GM23338 (cell line): ENCODE results near the gene AMBP. TPM values are rescaled to one million over a fixed set of nuclear protein-coding genes. Genes with fewer than 3 reads are reported as not detected.

Source experiments
- ATAC-seq: fragments of 200-7000 bp; cut with Tn5 transposase; 3 replicates; pipeline ENCODE4 v1.9.1; 2020
- DNase-seq: peaks from one replicate; pipeline ENCODE4 v3.0.0-alpha.2; 2015; ENCODE audit warnings: low spot score
- H2AFZ ChIP-seq: fragments of 200-600 bp; sonication (generic); 2 replicates; pipeline ENCODE4 v1.8.0; 2016; ENCODE audit warnings: antibody characterized with exemption, mild to moderate bottlenecking, moderate library complexity
- H3F3A ChIP-seq: fragments of 200-600 bp; sonication (generic); replicated peaks from 2 replicates; pipeline ENCODE4 v1.8.0; 2017; ENCODE audit warnings: antibody characterized with exemption, mixed run types, low read depth
- H3K27ac ChIP-seq: fragments of 200-600 bp; sonication (generic); 2 replicates; pipeline ENCODE4 v1.6.1; 2016; ENCODE audit warnings: low read depth
- H3K27me3 ChIP-seq: fragments of 200-600 bp; sonication (generic); 2 replicates; pipeline ENCODE4 v1.8.0; 2016; ENCODE audit warnings: mild to moderate bottlenecking, mixed run types, moderate library complexity; ENCODE audit not compliant: insufficient read depth
- H3K36me3 ChIP-seq: fragments of 200-600 bp; sonication (generic); 2 replicates; pipeline ENCODE4 v1.8.0; 2016; ENCODE audit warnings: mild to moderate bottlenecking; ENCODE audit not compliant: insufficient read depth
- H3K4me1 ChIP-seq: fragments of 200-600 bp; sonication (generic); 2 replicates; pipeline ENCODE4 v1.8.0; 2016; ENCODE audit warnings: mild to moderate bottlenecking, moderate library complexity; ENCODE audit not compliant: insufficient read depth
- H3K4me2 ChIP-seq: fragments of 200-600 bp; sonication (generic); 2 replicates; pipeline ENCODE4 v1.7.1; 2017; ENCODE audit warnings: mixed run types
- H3K4me3 ChIP-seq: fragments of 200-600 bp; sonication (generic); 2 replicates; pipeline ENCODE4 v1.6.1; 2016; ENCODE audit warnings: mixed run types
- H3K79me2 ChIP-seq: fragments of 200-600 bp; sonication (generic); replicated peaks from 2 replicates; pipeline ENCODE4 v1.8.0; 2017; ENCODE audit warnings: mild to moderate bottlenecking; ENCODE audit not compliant: insufficient read depth
- H3K9me2 ChIP-seq: fragments of 200-600 bp; sonication (generic); 2 replicates; pipeline ENCODE4 v1.8.0; 2017; ENCODE audit not compliant: insufficient read depth
- H4K20me1 ChIP-seq: fragments of 200-600 bp; sonication (generic); replicated peaks from 2 replicates; pipeline ENCODE4 v1.8.0; 2017; ENCODE audit warnings: mild to moderate bottlenecking; ENCODE audit not compliant: insufficient read depth
- H3K27ac Mint-ChIP-seq: 2 replicates; pipeline ENCODE4 v1.8.0; 2020; ENCODE audit warnings: inconsistent platforms, mild to moderate bottlenecking, moderate library complexity, mixed read lengths
- H3K27me3 Mint-ChIP-seq: 3 replicates; pipeline ENCODE4 v1.8.0; 2022; ENCODE audit warnings: low read depth, mild to moderate bottlenecking, moderate library complexity, mixed read lengths, inconsistent platforms; ENCODE audit not compliant: insufficient read depth, poor library complexity
- H3K36me3 Mint-ChIP-seq: 3 replicates; pipeline ENCODE4 v1.8.0; 2021; ENCODE audit warnings: low read depth, mild to moderate bottlenecking, inconsistent platforms, moderate library complexity, mixed read lengths
- H3K4me1 Mint-ChIP-seq: 3 replicates; pipeline ENCODE4 v1.8.0; 2020; ENCODE audit warnings: mild to moderate bottlenecking, inconsistent platforms, mixed read lengths
- H3K4me3 Mint-ChIP-seq: 3 replicates; pipeline ENCODE4 v1.8.0; 2021; ENCODE audit warnings: moderate library complexity, mild to moderate bottlenecking, inconsistent platforms, mixed read lengths
- H3K9me3 Mint-ChIP-seq: 3 replicates; pipeline ENCODE4 v1.8.0; 2020; ENCODE audit warnings: moderate library complexity, mild to moderate bottlenecking, inconsistent platforms, mixed read lengths
- CTCF ChIP-seq, 2 experiments: fragments of 200-600 bp in 1 of 2; sonication (generic) in 1 of 2; conservative IDR thresholded peaks; 2 replicates each; pipeline versions ENCODE4 v1.5.1 to v1.6.1; 2016 to 2017; ENCODE audit warnings: antibody characterized with exemption in 2 of 2, low read depth in 2 of 2, mild to moderate bottlenecking in 2 of 2, moderate library complexity in 1 of 2
- ETS1 ChIP-seq: IDR thresholded peaks from 2 replicates; pipeline ENCODE4 v1.6.1; 2016; ENCODE audit warnings: antibody characterized with exemption
- EZH2 ChIP-seq: fragments of 200-600 bp; sonication (generic); IDR thresholded peaks from one replicate; pipeline ENCODE4 v1.8.0; 2017; ENCODE audit warnings: antibody characterized with exemption, mild to moderate bottlenecking, low read depth; ENCODE audit not compliant: unreplicated experiment
- EZH2phosphoT487 ChIP-seq: fragments of 200-600 bp; sonication (generic); IDR thresholded peaks from one replicate; pipeline ENCODE4 v1.8.1; 2018; ENCODE audit warnings: antibody characterized with exemption; ENCODE audit not compliant: unreplicated experiment
- JUNB ChIP-seq: IDR thresholded peaks from one replicate; pipeline ENCODE4 v1.6.1; 2016; ENCODE audit warnings: antibody characterized with exemption; ENCODE audit not compliant: unreplicated experiment
- NANOG ChIP-seq: IDR thresholded peaks from 2 replicates; pipeline ENCODE4 v1.6.1; 2016; ENCODE audit warnings: antibody characterized with exemption, borderline replicate concordance
- POLR2AphosphoS5 ChIP-seq: IDR thresholded peaks from 2 replicates; pipeline ENCODE4 v1.6.1; 2016; ENCODE audit warnings: antibody characterized with exemption, low read depth
- STAT1 ChIP-seq: IDR thresholded peaks from one replicate; pipeline ENCODE4 v1.6.1; 2016; ENCODE audit warnings: antibody characterized with exemption; ENCODE audit not compliant: unreplicated experiment
- ZNF114 ChIP-seq: fragments of 250-450 bp; sonication (Bioruptor Pico); IDR thresholded peaks from 2 replicates; pipeline ENCODE4 v1.5.0; 2020; ENCODE audit warnings: mild to moderate bottlenecking, moderate library complexity
- ZNF331 ChIP-seq: fragments of 250-450 bp; sonication (Bioruptor Pico); IDR thresholded peaks from 2 replicates; pipeline ENCODE4 v1.5.0; 2020; ENCODE audit warnings: low read depth, mild to moderate bottlenecking, moderate library complexity
- ZNF462 ChIP-seq: fragments of 250-450 bp; sonication (Bioruptor Pico); IDR thresholded peaks from 2 replicates; pipeline ENCODE4 v1.5.0; 2020; ENCODE audit warnings: mild to moderate bottlenecking, moderate library complexity
- polyA plus RNA-seq: library from polyadenylated mRNA; unstranded; fragments of >200 nt; fragmentation: Nextera tagmentation; extraction: Ambion mirVana; gene quantifications from 2 replicates; pipeline ENCODE4 v1.2.1, GENCODE V29; 2016
- total RNA-seq: library from RNA; depleted of rRNA; stranded (reverse); fragments of >200 nt; shearing (Covaris generic); gene quantifications from 2 replicates; pipeline ENCODE4 v1.2.3, GENCODE V29; 2014

AMBP gene
- total and polyA plus RNA-seq, 2 experiments from 2014 or later = 1.3 to 2.0 TPM

GRCh38 chr9:114015607-114016006 is 62.5 kb downstream of the AMBP start:
- Histone ChIP-seq H3K27me3 (no peaks in the 10 kb centered on the region), H2AFZ (no peak overlapping the region), H3K9me2 (no peaks in the 10 kb centered on the region), H3F3A (no peaks in the 10 kb centered on the region), H3K79me2 (no peaks in the 10 kb centered on the region), H4K20me1 (no peaks in the 10 kb centered on the region; the same call in 1 of the 2 replicates), H3K4me2 (no peak overlapping the region), H3K4me3 (no peak overlapping the region), H3K27ac (no peak overlapping the region), H3K36me3 (peaks cover 2% of the 10 kb centered on the region; the same call in 1 of the 2 replicates), H3K4me1 (peaks cover 10% of the 10 kb centered on the region)
- no peak overlapping the region for H3K4me3 Mint-ChIP-seq
- no peaks in the 10 kb centered on the region for H3K9me3 Mint-ChIP-seq
- ATAC-seq (no peak), DNase-seq (no peak)
- peaks cover 10% of the 10 kb centered on the region for H3K4me1 Mint-ChIP-seq
- no peak overlapping the region for H3K27ac Mint-ChIP-seq
- no peaks in the 10 kb centered on the region for H3K27me3 Mint-ChIP-seq
- H3K36me3 Mint-ChIP-seq = peaks cover 26% of the 10 kb centered on the region
- no peak for TF ChIP-seq CTCF (conservative IDR thresholded peaks at IDR 0.05; ENCODE audit: low read depth in 2 of 2)
- no peak for TF ChIP-seq JUNB
- TF ChIP-seq ZNF331 = no peak
- no peak for TF ChIP-seq STAT1
- TF ChIP-seq POLR2AphosphoS5 = no peak
- TF ChIP-seq NANOG = no peak
- TF ChIP-seq EZH2phosphoT487 = no peak

GRCh38 chr9:114014044-114014443 is 64.1 kb downstream of the AMBP start:
- Mint-ChIP-seq H3K4me3 (no peak overlapping the region), H3K27me3 (no peaks in the 10 kb centered on the region), H3K9me3 (no peaks in the 10 kb centered on the region), H3K36me3 (peaks cover 28% of the 10 kb centered on the region), H3K27ac (no peak overlapping the region), H3K4me1 (peaks cover 10% of the 10 kb centered on the region)
- Histone ChIP-seq H4K20me1 (no peaks in the 10 kb centered on the region; the same call in 1 of the 2 replicates), H2AFZ (no peak overlapping the region), H3K4me3 (no peak overlapping the region), H3K4me2 (no peak overlapping the region), H3K9me2 (no peaks in the 10 kb centered on the region), H3K79me2 (no peaks in the 10 kb centered on the region), H3K36me3 (no peaks in the 10 kb centered on the region), H3K27me3 (no peaks in the 10 kb centered on the region), H3K4me1 (peaks cover 10% of the 10 kb centered on the region), H3F3A (no peaks in the 10 kb centered on the region), H3K27ac (no peak overlapping the region)
- DNase-seq (no peak), ATAC-seq (no peak)
- TF ChIP-seq CTCF (conservative IDR thresholded peaks at IDR 0.05; ENCODE audit: low read depth in 2 of 2) = no peak
- no peak for TF ChIP-seq ZNF462 (CRISPR knock-in tag)
- no peak for TF ChIP-seq POLR2AphosphoS5
- no peak for TF ChIP-seq JUNB
- no peak for TF ChIP-seq EZH2
- TF ChIP-seq EZH2phosphoT487 = no peak
- no peak for TF ChIP-seq ETS1
- TF ChIP-seq ZNF114 (CRISPR knock-in tag) = no peak
